Measurements from ENCODE around the gene ARHGAP15.

The ARHGAP15 gene

DNA sequence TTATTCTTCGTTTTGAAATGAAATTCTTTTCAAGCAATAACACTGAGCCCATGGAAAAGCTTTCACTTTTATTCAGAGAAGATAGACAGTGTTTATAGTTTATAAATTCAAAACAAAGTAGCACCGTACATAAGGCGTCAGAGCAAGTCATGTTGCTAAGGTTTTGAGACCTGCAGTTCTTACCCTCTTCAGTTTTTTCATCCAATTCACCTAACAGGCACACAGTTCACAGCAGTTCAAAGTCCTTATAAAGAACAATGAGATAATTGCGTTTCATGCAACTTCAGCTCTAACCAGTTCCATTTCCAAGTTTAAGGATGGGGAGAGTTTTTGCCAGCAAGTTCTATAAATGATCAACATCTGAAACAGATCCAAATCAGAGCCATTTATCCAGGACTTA is 96.7 kb downstream of the ARHGAP15 start:
- DNase-seq (ENCODE audit: low read depth), result no peak

- no peak for DNase-seq (ENCODE audit: low read depth)
These were observed 97.7 kb downstream of the ARHGAP15 start for GRCh38 chr2:143226714-143227541.

DNA sequence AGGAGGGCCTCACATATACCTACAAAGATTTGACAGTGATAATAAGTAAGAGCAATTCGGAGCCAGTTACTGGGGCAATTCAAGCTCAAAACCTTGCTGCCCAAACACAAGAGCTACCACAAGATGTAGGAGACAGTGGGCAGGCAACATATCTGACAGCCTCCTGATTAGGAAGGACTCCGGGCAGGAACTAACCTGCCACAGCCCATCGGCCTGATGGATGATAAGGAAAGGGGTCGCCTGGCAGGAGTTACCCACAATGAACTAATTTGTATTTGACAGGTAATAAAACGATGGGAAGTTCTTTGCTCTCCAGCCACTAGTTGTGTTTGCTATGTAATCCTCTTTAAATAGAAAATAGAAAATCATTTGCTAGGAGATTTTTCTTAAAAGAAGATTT is 100.2 kb downstream of the ARHGAP15 start:
- no peak for DNase-seq (ENCODE audit: low read depth)

- no peak for DNase-seq (ENCODE audit: low read depth)
These were observed 100.7 kb downstream of the ARHGAP15 start for GRCh38 chr2:143229952-143230351.

DNA sequence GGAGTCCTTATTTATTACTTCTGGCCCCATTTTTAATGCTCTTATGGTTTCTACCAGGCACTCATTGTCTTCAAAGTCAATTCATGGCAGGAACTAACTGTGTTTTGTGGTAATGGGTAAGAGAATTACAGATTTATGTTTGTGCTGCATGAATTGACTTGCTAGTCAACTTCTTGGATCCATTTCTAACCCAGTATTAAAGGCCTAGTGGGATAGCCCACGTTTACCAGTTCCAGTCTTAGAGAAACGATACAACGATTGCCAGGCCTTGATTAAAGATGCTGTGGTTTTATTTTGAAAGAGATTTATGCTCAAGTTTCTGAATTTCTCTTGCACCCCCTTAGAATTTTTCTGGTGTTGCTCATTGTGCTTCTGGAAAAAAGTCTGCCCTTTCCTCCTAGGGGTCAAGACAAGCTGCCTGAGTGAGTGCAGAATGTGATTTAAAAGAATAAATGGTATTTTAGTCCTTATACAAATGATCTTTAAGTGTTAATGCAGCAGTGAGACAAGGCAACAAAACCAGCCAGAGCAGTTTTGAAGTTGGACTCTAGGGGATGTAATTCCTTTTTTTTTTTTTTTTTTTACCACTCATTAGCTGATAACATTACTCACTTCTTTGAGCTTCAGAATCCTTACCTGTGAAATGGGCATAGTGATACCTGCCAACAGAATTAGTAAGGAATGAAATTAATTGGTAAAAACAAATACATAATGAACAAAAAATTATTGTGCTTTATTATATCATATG is 101.5 kb downstream of the ARHGAP15 start:
- DNase-seq (ENCODE audit: low read depth), result no peak

GRCh38 chr2:143231254-143231645 is 102.0 kb downstream of the ARHGAP15 start:
- DNase-seq (ENCODE audit: low read depth), result no peak

DNA sequence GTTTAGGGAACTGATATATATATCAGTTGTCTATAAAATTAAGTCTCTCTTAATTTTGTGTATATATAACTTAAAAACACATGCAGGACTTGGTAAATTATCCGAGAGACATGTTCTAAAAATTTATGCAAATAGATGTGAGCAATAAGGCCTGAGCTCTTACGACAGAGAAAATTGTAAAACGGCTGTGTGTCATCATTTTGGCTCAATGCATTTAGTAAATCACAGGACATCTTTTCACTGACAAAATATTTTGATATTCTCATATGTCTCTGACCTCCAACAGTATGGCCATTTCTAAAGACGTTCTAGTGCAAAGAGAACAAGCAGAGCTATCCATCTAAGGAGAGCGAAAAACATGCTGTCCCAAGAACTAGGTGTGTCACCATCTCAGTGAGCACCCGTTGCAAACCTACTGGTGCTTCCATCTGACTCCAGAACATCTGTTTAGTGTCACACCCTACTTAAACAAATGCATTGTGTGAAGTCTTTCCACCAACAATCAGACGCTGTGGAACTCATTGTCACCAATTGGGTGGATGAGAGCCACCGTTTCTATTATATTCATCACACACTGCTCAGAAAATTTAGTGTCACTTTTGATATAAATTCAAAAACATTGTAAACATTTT is 108.0 kb downstream of the ARHGAP15 start:
- no peak for DNase-seq (ENCODE audit: low read depth)

DNA sequence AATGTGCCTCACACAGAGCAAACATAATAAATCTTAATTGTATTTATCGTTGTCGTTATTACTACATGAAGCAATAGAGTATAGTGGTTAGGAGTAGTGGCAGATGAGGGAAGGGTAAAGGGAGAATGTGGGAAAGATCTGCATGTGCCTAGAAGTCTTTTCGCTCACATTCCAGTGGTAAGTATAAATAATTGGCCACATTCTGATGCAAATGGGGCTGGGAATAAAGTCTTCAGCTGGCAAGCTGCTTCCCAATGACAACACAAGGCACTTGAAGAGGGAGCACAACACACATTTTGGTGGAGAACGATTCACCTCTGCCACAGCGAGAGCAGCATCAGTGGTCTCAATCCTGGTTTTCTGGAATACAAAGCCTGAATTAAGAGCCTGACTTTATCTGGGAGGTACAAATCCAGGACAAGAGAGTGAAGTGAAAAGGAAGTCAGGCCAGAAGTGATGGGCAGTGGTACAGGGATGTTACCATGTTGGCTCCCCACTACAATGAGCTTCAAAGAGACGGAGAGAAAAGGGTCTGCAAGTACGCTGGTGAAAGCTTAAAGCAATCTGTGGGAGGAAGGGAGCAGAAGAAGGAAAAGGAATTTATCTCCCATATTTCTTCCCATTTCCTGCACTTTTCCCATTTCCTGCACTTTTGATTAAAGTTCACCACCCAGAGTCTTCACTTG is 112.3 kb downstream of the ARHGAP15 start:
- DNase-seq (ENCODE audit: low read depth), result no peak

DNA sequence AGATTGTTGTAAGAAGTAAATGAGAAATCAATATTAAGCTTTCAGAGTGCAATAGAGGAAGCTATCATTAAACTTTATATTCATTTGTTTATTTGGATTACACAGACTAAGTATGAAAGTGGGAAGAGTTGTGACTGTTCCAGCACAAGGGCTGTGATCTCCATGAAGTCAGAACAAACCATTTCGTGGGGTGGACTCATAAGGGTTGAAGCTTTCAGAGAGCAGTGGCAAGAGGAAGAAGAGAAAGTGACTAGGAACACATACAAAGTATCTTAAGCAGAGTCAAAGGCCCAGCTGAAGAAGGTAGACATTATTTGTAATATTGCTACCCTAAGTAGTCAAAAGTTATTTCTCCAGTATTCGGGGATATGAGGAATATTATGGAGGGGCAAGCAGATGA is 117.0 kb downstream of the ARHGAP15 start:
- no peak for DNase-seq (ENCODE audit: low read depth)

DNA sequence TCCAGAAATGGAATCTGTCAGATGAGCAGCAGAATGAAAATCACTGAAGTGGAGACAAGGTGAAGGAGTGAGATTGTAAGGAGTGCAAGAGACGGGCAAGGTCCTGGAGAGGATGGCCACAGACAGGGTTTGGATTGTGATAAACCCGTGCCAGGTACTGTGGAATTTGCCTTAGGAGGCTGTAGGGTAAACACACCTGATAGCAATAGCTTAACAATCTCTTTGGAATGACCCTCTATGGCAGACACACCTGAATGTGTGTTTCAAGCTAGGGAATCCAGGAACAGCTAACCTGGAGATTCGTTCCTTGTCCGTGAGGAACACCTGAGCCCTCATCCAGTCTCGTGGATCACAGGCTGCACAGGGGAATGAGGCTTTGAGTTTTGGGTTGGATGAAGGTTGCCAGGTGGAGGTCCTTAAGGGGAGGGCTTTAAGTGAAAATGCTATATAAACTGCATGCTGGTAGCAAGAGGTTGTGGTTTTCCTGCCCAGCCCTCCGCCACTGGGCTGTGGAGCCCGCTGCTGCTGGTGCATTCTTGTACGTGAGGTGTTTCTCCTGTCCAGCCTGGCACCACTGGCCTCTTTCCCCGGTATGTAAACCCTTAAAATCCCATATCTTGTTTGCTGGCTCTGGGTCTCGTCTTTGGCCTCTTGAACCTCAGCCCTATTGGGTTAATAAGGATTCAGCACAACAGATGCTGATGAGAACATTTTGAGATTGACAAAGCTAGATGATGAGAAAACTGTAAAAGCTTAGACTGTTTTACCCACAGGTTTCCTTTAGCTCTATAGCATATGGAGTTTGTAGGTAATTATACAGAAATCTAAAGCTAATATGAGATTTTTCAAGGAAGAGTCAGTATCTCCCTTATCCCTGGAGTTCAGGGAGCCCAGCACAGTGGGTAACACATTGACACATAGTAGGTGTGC is 117.9 kb downstream of the ARHGAP15 start:
- DNase-seq (ENCODE audit: low read depth), result no peak

GRCh38 chr2:143248631-143249030 is 119.4 kb downstream of the ARHGAP15 start:
- DNase-seq (ENCODE audit: low read depth), result no peak

- no peak for DNase-seq (ENCODE audit: low read depth)
These were observed 122.5 kb downstream of the ARHGAP15 start for GRCh38 chr2:143251681-143252080.

DNA sequence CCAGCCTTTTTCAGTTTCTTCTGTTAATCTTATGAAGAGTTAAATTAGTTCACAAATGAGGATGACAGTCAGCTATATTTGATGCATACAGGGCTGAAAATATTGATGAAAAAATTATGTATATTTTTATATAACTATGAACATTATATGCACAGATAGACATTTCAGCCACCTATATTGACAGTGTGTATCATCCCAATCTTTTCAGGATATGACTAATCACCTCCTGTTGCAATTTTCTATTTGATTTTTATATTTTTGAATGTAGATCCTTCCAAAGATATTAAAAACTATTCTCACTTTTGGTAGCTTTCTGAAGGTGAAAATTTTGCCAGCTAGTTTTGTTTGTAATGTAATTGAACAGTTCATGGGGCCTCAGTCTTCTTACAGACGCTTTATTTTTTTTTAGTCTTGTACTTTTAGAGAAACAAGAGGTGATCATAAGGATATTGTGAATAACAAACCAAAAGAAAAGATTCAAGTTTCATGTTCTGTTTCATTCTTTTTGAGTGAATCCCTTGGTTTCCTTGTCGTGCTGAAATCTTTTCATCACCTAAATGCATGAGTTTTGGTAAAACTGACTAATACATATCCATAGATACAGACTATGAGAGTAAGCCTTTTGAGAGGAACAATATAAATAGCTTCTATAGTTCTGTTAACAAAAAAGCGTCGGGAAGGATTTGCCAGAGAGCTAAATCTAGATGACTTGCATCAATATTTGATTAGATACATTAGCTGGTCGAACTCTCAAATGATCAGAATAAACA is 123.1 kb downstream of the ARHGAP15 start:
- DNase-seq (ENCODE audit: low read depth), result no peak

DNA sequence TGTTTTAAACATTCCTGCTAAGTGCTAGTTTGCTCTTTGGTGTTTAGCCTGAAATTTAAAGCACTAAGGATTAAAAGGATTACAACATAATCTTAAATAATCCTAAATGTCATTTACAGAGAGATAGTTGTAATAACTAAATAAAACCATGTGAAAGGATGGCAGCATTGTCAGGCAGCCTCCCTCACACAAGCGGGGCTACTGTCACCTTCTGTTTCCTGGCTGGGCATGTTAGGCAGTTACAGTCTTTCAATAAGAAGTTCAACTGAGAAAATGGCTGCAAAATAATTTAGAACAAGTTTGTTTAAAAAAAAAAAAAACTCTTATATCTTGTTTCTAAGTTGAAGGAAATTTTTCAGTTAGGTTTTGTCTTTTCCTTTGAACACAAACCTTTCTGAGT is 124.9 kb downstream of the ARHGAP15 start:
- DNase-seq (ENCODE audit: low read depth), result no peak

DNA sequence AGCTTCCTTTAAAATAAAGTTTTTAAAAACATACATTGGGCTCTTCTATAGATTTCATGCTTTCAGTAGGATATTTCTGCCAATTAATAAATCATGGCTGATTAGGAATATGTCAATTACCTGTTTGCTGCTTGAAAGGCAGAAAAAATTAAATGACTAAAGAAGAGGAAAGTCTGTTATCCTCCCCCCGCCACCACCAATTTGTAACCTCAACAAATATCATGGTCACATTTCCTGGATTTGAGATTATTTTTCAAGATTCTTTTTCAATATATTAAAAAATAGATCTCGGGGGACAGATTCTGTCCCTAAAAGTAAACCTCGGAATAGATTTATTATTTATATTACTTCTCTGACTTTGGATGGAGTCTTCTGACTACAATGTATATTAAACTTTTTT is 125.9 kb downstream of the ARHGAP15 start:
- no peak for DNase-seq (ENCODE audit: low read depth)

DNA sequence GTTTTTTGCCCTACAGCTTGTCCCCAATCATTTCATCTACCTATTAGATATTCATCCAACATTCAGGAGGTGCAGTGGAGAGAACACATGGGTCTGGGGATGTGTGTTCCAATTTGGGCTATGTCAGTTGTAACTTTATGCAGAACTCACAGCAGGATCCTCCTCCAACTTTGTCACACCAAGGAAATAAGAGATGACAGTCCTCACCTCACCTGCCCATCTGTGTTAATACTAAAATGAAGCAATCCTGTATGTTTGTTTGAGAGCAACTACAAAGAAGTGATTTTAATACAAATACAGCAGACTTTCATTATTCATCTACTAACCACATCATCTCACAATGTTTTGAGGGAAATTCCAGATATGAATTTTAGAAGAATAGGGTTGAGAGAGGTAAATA is 126.7 kb downstream of the ARHGAP15 start:
- no peak for DNase-seq (ENCODE audit: low read depth)

DNA sequence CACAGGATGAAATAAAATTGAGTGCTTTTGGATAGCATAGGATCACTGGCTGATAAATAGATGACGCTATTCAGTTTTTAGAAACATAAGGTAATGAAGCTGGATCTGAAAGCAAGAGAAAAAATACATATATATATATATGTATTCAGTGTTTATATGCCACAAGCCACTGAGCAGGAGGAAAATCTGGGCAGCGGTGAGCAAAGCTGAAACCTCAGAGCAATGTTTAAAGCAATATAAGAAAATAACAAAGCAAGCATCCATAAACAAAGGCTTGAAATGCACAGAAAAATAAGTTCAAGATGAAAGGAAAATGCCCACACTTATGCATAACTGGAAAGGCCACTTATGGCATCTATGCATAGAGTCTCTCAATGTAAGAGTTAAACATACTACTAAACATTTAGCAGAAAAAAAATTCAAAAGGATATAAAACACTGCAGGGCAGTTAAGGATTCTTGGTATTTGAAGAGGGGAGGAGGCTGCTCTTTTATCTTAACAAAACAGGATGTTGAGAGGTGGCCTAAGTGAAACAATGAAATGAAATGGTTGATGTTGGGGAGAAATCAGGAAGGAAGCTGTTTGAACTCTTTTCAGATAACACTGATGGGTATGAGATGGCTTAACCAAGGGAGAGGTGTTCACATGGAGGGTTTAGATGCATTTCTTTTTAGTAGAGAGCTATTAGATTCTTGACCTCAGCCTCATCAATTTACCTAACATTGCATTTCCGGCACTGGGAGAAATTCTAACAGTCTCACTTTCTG is 129.1 kb downstream of the ARHGAP15 start:
- DNase-seq (ENCODE audit: low read depth), result no peak

- peak; percentile 10 for DNase-seq (ENCODE audit: low read depth)
These were observed 130.2 kb downstream of the ARHGAP15 start for GRCh38 chr2:143259368-143259958.

DNA sequence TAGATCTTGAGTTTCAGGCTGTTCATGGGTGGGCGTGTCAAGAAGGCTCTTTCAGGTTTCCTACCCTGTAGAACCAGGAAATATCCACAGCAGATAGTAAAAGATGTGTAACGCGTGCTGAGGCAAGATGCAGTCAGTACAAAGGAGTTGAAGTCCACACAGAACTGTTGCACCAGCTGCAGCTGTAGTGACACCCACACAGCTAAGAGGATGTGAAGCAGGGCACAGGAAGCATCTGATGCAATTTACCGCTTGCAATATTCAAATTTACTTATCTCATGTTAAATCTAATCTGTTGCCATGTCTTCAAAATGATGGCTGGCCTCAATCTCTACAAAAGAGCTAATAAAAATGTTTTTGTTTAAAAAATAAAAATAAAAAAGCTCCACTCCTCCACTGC is 132.8 kb downstream of the ARHGAP15 start:
- no peak for DNase-seq (ENCODE audit: low read depth)

All from GM04503 (cell line).